Activated CD8-positive, alpha-beta T cell treated with anti-CD3 and anti-CD28 coated beads, Interleukin-2, amount 10 ng/mL, durations not matched to agents 7 days and 5 days (primary cell): Measurements from ENCODE around the gene BBX. TPM values are rescaled to one million over a fixed set of nuclear protein-coding genes. Genes with fewer than 3 reads are reported as not detected.
"Not testable (repeated sequence)": the region's sequence is repeated elsewhere in the genome, so short reads cannot be mapped to it uniquely, and the experiment has no call there.

Experiments
- ATAC-seq: fragments of 150-1000 bp; cut with Tn5 transposase; one replicate; pipeline ENCODE4 v1.10.0; 2021; ENCODE audit warnings: moderate library complexity
- CTCF ChIA-PET: fragments of 350-600 bp; sonication (Branson Sonifier 250); formaldehyde crosslinking; loops from one replicate; lab custom pipeline; 2021; ENCODE audit warnings: antibody characterized with exemption; lab: Charles Lee
- POLR2A ChIA-PET: fragments of 350-600 bp; sonication (Branson Sonifier 250); formaldehyde crosslinking; loops from one replicate; lab custom pipeline; 2021; ENCODE audit warnings: antibody characterized with exemption; lab: Charles Lee
- DNase-seq: peaks from one replicate; pipeline ENCODE4 v3.0.0-alpha.2; 2020
- H3K27ac Mint-ChIP-seq: one replicate; pipeline ENCODE4 v1.8.0; 2021; ENCODE audit warnings: mild to moderate bottlenecking, mixed read lengths
- H3K27me3 Mint-ChIP-seq: one replicate; pipeline ENCODE4 v1.8.0; 2021; ENCODE audit warnings: low read depth, mixed read lengths
- H3K36me3 Mint-ChIP-seq: one replicate; pipeline ENCODE4 v1.8.0; 2021; ENCODE audit warnings: low read depth, mixed read lengths
- H3K4me1 Mint-ChIP-seq: one replicate; pipeline ENCODE4 v1.8.0; 2021; ENCODE audit warnings: low read depth, mixed read lengths
- H3K4me3 Mint-ChIP-seq: one replicate; pipeline ENCODE4 v1.8.0; 2021; ENCODE audit warnings: mild to moderate bottlenecking, mixed read lengths
- H3K9me3 Mint-ChIP-seq: one replicate; pipeline ENCODE4 v1.8.0; 2022; ENCODE audit warnings: mixed read lengths; ENCODE audit not compliant: insufficient read depth
- total RNA-seq, 2 experiments: library from RNA; stranded (reverse); gene quantifications; one replicate each; pipeline ENCODE4 v1.2.3, GENCODE V29; 2021

Gene BBX
- total RNA-seq, 2 experiments from 2014 or later, result 27.3 to 30.1 TPM

GRCh38 chr3:107543666-107544065 is 20.9 kb downstream of the BBX start:
- Mint-ChIP-seq H3K4me3 (no peak overlapping the region), H3K36me3 (peaks cover 4% of the 10 kb centered on the region), H3K4me1 (no peaks in the 10 kb centered on the region), H3K27me3 (no peaks in the 10 kb centered on the region), H3K27ac (no peak overlapping the region), H3K9me3 (no peaks in the 10 kb centered on the region)
- ATAC-seq (no peak), DNase-seq (no peak)
- ChIA-PET CTCF (interaction anchor here (0.6 to 1.7 kb wide), 7 partner anchors 11 to 307 kb away, joined by 3 to 5 read pairs (median 4); no protein-coding TSS in a partner anchor), POLR2A (no interaction called here)

DNA sequence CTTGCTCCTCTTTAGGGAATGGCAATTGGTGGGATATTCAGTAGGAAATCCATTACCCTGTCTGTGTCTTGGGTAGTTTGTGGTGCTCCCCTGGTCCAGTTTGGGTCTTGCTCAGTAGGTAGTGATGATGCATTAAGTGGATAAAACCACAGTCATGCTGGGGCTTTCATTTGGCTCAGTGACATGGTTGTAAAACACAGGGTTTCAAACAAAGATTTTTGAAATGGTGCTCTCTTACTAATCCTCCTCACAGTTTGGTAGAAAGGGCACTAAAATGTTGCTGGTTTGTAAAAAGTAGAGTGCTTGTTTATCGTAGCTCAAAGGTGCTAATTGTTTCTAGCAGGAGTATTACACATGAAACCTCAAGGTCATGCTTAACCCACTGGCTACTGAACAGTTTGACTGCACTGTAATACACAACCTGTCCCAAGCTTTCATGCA is 22.9 kb downstream of the BBX start:
- DNase-seq (no peak), ATAC-seq (no peak)
- H3K27ac Mint-ChIP-seq, result no peak overlapping the region
- H3K4me1 Mint-ChIP-seq, result no peaks in the 10 kb centered on the region
- CTCF ChIA-PET, result interaction anchor here (1.1 to 1.6 kb wide), 3 partner anchors 12 to 29 kb away, joined by 3 to 4 read pairs (median 3); no protein-coding TSS in a partner anchor
- H3K36me3 Mint-ChIP-seq, result peaks cover 6% of the 10 kb centered on the region
- H3K27me3 Mint-ChIP-seq, result no peaks in the 10 kb centered on the region
- H3K9me3 Mint-ChIP-seq, result no peaks in the 10 kb centered on the region
- no peak overlapping the region for H3K4me3 Mint-ChIP-seq
- POLR2A ChIA-PET, result no interaction called here

- peaks cover 6% of the 10 kb centered on the region for H3K36me3 Mint-ChIP-seq
- H3K27me3 Mint-ChIP-seq, result no peaks in the 10 kb centered on the region
- ChIA-PET POLR2A (no interaction called here), CTCF (no interaction called here)
- no peaks in the 10 kb centered on the region for H3K9me3 Mint-ChIP-seq
- ATAC-seq, result no peak
- H3K4me1 Mint-ChIP-seq, result no peaks in the 10 kb centered on the region
- H3K4me3 Mint-ChIP-seq, result no peak overlapping the region
- no peak for DNase-seq
- no peak overlapping the region for H3K27ac Mint-ChIP-seq
Measured at GRCh38 chr3:107548601-107549000, 25.8 kb downstream of the BBX start.

DNA sequence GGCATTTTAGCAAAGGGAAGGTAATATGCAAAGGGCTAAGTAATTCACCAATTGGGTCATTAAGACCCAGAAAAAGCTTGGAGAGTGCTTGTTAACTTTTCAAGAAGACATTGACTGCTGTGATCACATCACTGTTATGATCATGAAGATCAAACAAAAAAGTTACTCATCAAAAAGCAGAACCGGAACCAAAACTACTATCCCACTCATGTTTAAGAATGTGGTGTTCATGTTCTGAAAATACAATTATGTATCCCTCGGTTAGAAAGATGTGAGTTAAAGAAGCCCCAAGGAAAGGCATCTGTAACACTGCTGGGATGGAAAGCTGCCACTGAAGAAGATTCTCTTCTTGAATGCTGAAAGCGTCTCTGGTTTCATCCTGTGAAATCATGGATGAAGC is 32.6 kb downstream of the BBX start:
- no peaks in the 10 kb centered on the region for H3K9me3 Mint-ChIP-seq
- no peak overlapping the region for H3K27ac Mint-ChIP-seq
- no peak for ATAC-seq
- POLR2A ChIA-PET, result no interaction called here
- H3K4me3 Mint-ChIP-seq, result no peak overlapping the region
- H3K4me1 Mint-ChIP-seq, result peaks cover 5% of the 10 kb centered on the region
- CTCF ChIA-PET, result interaction anchor here (1.6 kb wide), 1 partner anchor 12 kb away, joined by 5 read pairs; no protein-coding TSS in a partner anchor
- no peaks in the 10 kb centered on the region for H3K36me3 Mint-ChIP-seq
- no peaks in the 10 kb centered on the region for H3K27me3 Mint-ChIP-seq
- DNase-seq, result no peak

GRCh38 chr3:107557743-107558142 is 35.0 kb downstream of the BBX start:
- H3K4me1 Mint-ChIP-seq, result peaks cover 6% of the 10 kb centered on the region
- POLR2A ChIA-PET, result no interaction called here

GRCh38 chr3:107560166-107560565 is 37.4 kb downstream of the BBX start:
- Mint-ChIP-seq H3K27ac (no peak overlapping the region), H3K36me3 (no peaks in the 10 kb centered on the region), H3K4me3 (no peak overlapping the region), H3K9me3 (no peaks in the 10 kb centered on the region), H3K4me1 (peaks cover 6% of the 10 kb centered on the region), H3K27me3 (no peaks in the 10 kb centered on the region)
- DNase-seq (no peak), ATAC-seq (no peak)
- CTCF ChIA-PET, result no interaction called here
- POLR2A ChIA-PET, result no interaction called here

More at GRCh38 chr3:107557743-107558142, 35.0 kb downstream of the BBX start:
- DNase-seq (no peak), ATAC-seq (no peak)
- H3K9me3 Mint-ChIP-seq, result no peaks in the 10 kb centered on the region
- H3K27me3 Mint-ChIP-seq, result no peaks in the 10 kb centered on the region
- no peak overlapping the region for H3K4me3 Mint-ChIP-seq
- H3K36me3 Mint-ChIP-seq, result no peaks in the 10 kb centered on the region
- CTCF ChIA-PET, result no interaction called here
- no peak overlapping the region for H3K27ac Mint-ChIP-seq

DNA sequence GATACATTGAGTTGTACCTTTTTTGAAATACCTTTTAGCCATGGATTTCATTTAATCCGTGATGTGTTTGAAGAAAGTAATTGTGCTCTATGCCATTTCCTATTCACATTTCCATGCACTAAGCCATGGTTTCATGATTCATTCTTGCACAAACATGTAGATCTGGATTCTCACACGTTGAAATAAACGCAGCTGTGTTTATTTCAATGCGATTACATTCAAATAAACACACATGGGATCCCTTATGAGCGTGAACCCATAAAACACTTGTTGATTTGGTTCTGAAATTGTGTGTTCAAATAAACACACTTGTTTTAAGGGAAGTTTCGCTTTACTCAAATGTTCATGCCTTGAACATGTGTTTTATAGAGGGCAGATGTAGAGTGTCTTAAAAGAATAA is 39.2 kb downstream of the BBX start:
- Mint-ChIP-seq H3K4me1 (peaks cover 6% of the 10 kb centered on the region), H3K27ac (no peak overlapping the region), H3K4me3 (no peak overlapping the region), H3K36me3 (no peaks in the 10 kb centered on the region), H3K27me3 (no peaks in the 10 kb centered on the region), H3K9me3 (no peaks in the 10 kb centered on the region)
- ChIA-PET CTCF (no interaction called here), POLR2A (no interaction called here)
- ATAC-seq (no peak), DNase-seq (no peak)

DNA sequence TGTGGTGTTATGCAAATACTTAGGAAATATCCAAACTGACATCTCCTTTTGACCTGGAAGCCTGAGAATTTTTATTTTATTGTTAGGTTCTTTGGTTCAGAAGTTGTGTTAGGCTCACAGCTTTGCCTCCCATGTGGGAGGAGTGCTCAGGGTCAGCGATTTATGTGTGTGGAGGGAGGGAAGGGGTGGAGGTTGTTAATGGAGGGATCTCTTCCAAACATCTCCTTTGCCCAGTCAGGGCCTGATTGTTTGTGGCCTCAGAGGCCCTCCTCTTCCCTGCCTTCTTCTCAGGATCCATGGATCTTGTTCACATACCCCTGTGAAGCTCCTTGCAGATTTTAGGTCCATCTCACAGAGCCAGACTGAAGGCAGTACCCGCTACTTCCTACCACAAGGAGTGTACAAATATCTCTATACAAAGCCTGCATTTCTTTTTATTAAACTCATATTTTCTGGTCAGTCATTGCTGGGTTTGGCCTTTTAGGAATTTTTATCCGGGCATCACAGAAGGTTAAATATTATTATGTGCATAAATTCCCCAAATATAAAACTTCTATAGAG is 40.3 kb downstream of the BBX start:
- Mint-ChIP-seq H3K36me3 (no peaks in the 10 kb centered on the region), H3K4me1 (peaks cover 6% of the 10 kb centered on the region), H3K9me3 (no peaks in the 10 kb centered on the region), H3K27ac (no peak overlapping the region), H3K27me3 (no peaks in the 10 kb centered on the region), H3K4me3 (no peak overlapping the region)
- CTCF ChIA-PET, result no interaction called here
- POLR2A ChIA-PET, result no interaction called here
- ATAC-seq (no peak), DNase-seq (no peak)

DNA sequence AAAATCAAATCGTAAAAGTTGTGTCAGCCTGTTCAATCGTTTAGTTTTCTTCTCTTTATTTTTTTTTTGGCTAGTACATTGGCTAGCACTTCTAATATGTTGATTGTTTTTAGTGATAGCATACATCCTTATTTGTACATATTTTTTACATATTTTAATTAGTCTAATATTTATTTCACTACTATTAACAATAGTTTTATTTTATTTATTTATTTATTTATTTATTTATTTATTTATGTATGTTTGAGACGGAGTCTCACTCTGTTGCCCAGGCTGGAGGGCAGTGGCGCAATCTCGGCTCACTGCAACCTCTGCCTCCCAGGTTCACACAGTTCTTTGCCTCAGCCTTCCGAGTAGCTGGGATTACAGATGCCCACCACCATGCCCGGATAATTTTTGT is 42.5 kb downstream of the BBX start:
- H3K36me3 Mint-ChIP-seq, H3K27ac Mint-ChIP-seq, ATAC-seq, DNase-seq, H3K4me1 Mint-ChIP-seq, CTCF ChIA-PET, H3K27me3 Mint-ChIP-seq, POLR2A ChIA-PET, H3K4me3 Mint-ChIP-seq, H3K9me3 Mint-ChIP-seq: not testable (repeated sequence)

DNA sequence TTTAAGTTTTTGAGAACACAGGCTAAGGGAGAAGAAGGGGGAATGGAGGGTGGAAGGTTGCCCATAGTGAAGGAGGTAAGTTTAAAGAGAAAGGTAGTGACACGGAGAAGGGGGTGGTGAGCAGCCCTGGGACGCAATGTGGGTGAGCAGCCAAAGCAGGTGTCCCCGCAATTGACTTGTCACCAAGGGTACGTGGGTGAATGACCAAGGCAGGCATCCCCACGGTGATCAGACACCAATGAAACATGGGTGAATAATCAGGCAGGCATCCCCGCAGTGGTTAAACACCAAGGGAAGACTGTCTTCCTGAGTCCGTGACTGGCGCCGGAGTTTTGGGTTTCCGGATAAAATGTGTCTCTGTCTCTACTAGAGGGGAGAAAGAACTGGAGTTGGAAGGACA is 48.3 kb downstream of the BBX start:
- H3K4me3 Mint-ChIP-seq, H3K27me3 Mint-ChIP-seq, ATAC-seq, H3K4me1 Mint-ChIP-seq, H3K36me3 Mint-ChIP-seq, H3K27ac Mint-ChIP-seq, POLR2A ChIA-PET, DNase-seq, H3K9me3 Mint-ChIP-seq, CTCF ChIA-PET: not testable (repeated sequence)

DNA sequence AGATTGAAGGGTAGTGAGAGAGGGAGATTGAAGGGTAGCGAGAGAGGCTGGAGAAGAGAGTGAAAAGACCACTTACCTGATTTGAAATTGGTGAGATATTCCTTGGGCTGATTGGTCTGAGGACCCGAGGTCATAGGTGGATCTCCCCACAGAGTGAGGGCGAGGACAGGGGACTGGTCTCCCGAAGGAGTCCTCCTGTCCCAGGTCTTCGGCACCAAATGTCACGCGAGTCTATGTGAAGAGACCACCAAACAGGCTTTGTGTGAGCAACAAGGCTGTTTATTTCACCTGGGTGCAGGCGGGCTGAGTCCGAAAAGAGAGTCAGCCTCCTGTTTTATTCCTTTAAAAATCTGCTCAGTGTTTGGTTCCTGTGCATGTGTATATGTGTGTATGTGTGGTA is 48.7 kb downstream of the BBX start:
- CTCF ChIA-PET, H3K27ac Mint-ChIP-seq, H3K27me3 Mint-ChIP-seq, H3K36me3 Mint-ChIP-seq, H3K9me3 Mint-ChIP-seq, POLR2A ChIA-PET, ATAC-seq, DNase-seq, H3K4me3 Mint-ChIP-seq, H3K4me1 Mint-ChIP-seq: not testable (repeated sequence)

DNA sequence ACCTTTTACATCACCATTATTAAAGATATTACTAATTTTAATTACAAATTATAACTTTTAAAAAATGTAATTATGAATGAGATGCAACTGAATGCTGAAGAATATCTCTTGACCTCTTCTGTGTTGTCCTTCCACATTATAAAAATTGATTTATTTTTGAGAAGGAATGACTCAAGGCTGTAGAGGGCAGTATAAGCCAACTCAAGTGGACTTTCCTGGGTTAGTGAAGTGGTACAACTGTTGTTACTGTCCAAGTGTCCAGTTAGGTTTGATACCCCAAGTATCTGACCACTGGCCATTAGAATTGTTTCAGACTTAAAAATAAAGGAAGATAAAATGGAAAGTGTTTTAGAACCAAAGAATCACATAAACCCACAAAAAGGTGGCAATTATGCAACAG is 51.9 kb downstream of the BBX start:
- ChIA-PET CTCF (interaction anchor here (0.6 to 2.7 kb wide), 20 partner anchors 17 to 354 kb away, joined by 3 to 24 read pairs (median 4); no protein-coding TSS in a partner anchor), POLR2A (no interaction called here)
- no peak for DNase-seq
- peaks cover 6% of the 10 kb centered on the region for H3K4me1 Mint-ChIP-seq
- no peaks in the 10 kb centered on the region for H3K36me3 Mint-ChIP-seq
- no peak overlapping the region for H3K4me3 Mint-ChIP-seq
- no peaks in the 10 kb centered on the region for H3K27me3 Mint-ChIP-seq
- ATAC-seq, result no peak
- H3K9me3 Mint-ChIP-seq, result no peaks in the 10 kb centered on the region
- no peak overlapping the region for H3K27ac Mint-ChIP-seq
